RKO (cell line): Measurements from ENCODE around the gene TANC2.

Source experiments
- DNase-seq: peaks from one replicate; pipeline ENCODE4 v3.0.0-alpha.2; 2016; ENCODE audit warnings: low spot score

TANC2 gene

DNA sequence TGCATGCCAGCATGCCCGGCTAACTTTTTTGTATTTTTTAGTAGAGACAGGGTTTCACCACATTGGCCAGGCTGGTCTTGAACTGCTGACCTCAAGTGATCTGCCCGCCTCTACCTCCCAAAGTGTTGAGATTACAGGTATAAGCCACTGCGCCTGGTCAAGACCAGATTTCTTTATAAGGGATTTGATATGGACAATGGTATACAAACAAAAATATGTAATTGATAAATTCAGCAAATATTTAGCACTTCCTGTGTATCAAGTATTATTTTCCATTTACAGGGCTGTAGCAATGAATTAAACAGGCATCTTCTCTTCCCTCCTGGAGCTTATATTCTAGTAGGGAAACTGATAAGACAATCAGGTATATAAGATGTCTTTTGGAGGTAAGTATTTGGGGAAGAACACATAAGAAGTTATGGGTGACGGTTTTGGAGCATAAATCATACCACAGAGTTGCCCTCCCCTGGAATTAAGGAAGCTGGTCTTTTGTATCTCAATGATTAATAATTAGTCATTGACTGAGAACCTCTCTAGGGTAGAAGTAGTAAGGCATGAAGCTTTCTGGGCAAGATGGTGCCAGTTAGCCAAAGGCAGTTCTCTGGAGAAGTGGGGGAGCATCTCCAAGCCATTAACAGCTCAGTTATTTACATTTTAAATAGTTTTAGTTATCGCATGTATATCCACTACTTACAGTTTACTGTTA, 35.8 kb downstream of the TANC2 start:
- DNase-seq, result no peak

DNA sequence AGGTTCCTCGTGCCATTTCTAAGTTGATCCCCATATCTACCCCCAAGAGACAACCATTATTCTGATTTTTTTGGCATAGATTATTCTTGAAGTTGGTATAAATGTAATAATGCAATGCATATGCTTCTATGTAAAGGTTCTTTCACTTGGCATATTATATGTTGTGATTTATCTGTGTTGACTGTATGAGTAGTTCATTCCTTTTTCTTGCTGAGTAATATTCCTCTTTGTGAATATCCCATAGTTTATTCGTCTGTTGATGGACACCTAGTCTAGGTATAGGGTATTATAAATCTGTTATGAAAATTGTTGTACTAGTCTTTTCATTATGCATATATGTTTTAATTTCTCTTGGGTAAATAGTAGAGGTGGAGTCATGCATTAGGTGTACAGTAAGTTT, 36.6 kb downstream of the TANC2 start:
- DNase-seq, result no peak

DNA sequence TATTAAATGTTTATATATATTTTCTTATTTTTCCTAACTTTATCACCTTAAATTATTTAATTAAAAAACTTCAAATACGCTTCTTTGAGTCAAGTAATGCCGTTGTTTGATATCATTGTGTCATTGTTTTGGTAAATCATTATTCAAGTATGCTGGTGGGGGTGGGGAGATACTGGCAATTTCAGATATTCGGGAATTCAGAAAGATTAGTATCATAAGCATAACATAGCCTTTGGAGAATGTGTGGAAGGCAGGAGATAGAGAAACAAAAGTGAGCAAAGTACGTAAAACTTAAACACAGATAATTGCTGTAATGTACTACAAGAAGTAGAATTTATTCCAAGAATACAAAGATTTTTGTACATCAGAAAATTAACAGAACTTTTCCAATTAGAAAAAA, 49.8 kb downstream of the TANC2 start:
- DNase-seq, result no peak
